HG03565 (cell line): ENCODE data around the gene BCL7C.
"Not testable (repeated sequence)": the region's sequence is repeated elsewhere in the genome, so short reads cannot be mapped to it uniquely, and the experiment has no call there.

Source experiments
- ATAC-seq: cut with Tn5 transposase; IDR thresholded peaks from one replicate; pipeline ENCODE4 v1.9.1; 2021; ENCODE audit warnings: mild to moderate bottlenecking, moderate library complexity; ENCODE audit not compliant: unreplicated experiment

Gene BCL7C

GRCh38 chr16:30896261-30896888 is 2.5 kb upstream of the BCL7C start, which contains the start of gene CTF1:
Gene CTF1, plus strand, starts transcription at chr16:30896614. Its CDS starts 30 bp downstream, at chr16:30896644.
- ATAC-seq = no peak

GRCh38 chr16:30895627-30896260 is 1.9 kb upstream of the BCL7C start:
- no peak for ATAC-seq

GRCh38 chr16:30894540-30895368 is 877 bp upstream of the BCL7C start:
- ATAC-seq = no peak

- ATAC-seq = no peak
Observed at GRCh38 chr16:30893417-30893743, 497 bp downstream of the BCL7C start.

GRCh38 chr16:30892670-30893416 is 1.0 kb downstream of the BCL7C start:
- no peak for ATAC-seq

- not testable (repeated sequence) for ATAC-seq
Observed at GRCh38 chr16:30891043-30891823, 2.6 kb downstream of the BCL7C start.

GRCh38 chr16:30889721-30890120 is 4.2 kb downstream of the BCL7C start:
- no peak for ATAC-seq

- no peak for ATAC-seq
Observed at GRCh38 chr16:30888856-30889499, 4.9 kb downstream of the BCL7C start.

GRCh38 chr16:30887927-30888326 is 6.0 kb downstream of the BCL7C start:
- ATAC-seq = no peak

- ATAC-seq = no peak
Observed at GRCh38 chr16:30886145-30886544, 7.7 kb downstream of the BCL7C start.

- ATAC-seq = no peak
Observed at GRCh38 chr16:30885196-30885595, 8.7 kb downstream of the BCL7C start.

- no peak for ATAC-seq
Observed at GRCh38 chr16:30884760-30885159, 9.1 kb downstream of the BCL7C start.

GRCh38 chr16:30882429-30883310 is 11.2 kb downstream of the BCL7C start:
- ATAC-seq = no peak

GRCh38 chr16:30876867-30877266 is 17.0 kb downstream of the BCL7C start:
- ATAC-seq = no peak

GRCh38 chr16:30875871-30876801 is 17.7 kb downstream of the BCL7C start:
- ATAC-seq = no peak

GRCh38 chr16:30874821-30875717 is 18.8 kb downstream of the BCL7C start:
- peak; percentile 60 for ATAC-seq

GRCh38 chr16:30874244-30874820 is 19.5 kb downstream of the BCL7C start:
- ATAC-seq = no peak
